PC-9 (cell line): ENCODE results near the gene OR8K5.

Source experiments
- EZH2 ChIP-seq: fragments of 200-600 bp; sonication (generic); IDR thresholded peaks from 2 replicates; pipeline ENCODE4 v1.8.0; 2017; ENCODE audit warnings: antibody characterized with exemption, low read depth
- TF ChIP-seq, protein P1 (sequence below): fragments of 200-600 bp; sonication (generic); conservative IDR thresholded peaks from 2 replicates; pipeline ENCODE4 v1.6.1; 2017; ENCODE audit warnings: mixed run types, antibody characterized with exemption, mild to moderate bottlenecking, moderate library complexity

DNA sequence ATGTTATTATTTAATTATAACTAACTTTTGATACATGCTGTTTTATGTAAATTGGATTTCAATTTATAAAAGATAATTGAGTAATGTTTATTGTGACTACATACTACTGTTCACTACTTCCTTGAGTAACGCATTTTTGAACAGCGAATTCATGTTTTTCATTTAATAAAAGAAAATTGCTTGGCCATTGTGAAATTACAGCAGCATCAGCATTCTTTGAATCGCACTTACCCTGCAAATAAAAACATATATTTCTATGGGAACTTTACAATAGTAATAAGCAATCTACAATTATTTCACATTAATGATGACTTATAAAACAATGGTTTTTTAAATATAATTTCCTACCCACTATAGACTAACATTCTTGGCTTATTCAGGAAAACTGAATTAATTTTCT, 36.6 kb upstream of the OR8K5 start:
- TF ChIP-seq, protein P1, sequence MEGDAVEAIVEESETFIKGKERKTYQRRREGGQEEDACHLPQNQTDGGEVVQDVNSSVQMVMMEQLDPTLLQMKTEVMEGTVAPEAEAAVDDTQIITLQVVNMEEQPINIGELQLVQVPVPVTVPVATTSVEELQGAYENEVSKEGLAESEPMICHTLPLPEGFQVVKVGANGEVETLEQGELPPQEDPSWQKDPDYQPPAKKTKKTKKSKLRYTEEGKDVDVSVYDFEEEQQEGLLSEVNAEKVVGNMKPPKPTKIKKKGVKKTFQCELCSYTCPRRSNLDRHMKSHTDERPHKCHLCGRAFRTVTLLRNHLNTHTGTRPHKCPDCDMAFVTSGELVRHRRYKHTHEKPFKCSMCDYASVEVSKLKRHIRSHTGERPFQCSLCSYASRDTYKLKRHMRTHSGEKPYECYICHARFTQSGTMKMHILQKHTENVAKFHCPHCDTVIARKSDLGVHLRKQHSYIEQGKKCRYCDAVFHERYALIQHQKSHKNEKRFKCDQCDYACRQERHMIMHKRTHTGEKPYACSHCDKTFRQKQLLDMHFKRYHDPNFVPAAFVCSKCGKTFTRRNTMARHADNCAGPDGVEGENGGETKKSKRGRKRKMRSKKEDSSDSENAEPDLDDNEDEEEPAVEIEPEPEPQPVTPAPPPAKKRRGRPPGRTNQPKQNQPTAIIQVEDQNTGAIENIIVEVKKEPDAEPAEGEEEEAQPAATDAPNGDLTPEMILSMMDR: no peak
- TF ChIP-seq EZH2: no peak
